NAMALWA (cell line): ENCODE data around the gene CEP55.
"Not testable (repeated sequence)": the region's sequence is repeated elsewhere in the genome, so short reads cannot be mapped to it uniquely, and the experiment has no call there.

Experiments
- DNase-seq: peaks from one replicate; pipeline ENCODE4 v3.0.0-alpha.2; 2015; ENCODE audit warnings: low spot score

The CEP55 gene

DNA sequence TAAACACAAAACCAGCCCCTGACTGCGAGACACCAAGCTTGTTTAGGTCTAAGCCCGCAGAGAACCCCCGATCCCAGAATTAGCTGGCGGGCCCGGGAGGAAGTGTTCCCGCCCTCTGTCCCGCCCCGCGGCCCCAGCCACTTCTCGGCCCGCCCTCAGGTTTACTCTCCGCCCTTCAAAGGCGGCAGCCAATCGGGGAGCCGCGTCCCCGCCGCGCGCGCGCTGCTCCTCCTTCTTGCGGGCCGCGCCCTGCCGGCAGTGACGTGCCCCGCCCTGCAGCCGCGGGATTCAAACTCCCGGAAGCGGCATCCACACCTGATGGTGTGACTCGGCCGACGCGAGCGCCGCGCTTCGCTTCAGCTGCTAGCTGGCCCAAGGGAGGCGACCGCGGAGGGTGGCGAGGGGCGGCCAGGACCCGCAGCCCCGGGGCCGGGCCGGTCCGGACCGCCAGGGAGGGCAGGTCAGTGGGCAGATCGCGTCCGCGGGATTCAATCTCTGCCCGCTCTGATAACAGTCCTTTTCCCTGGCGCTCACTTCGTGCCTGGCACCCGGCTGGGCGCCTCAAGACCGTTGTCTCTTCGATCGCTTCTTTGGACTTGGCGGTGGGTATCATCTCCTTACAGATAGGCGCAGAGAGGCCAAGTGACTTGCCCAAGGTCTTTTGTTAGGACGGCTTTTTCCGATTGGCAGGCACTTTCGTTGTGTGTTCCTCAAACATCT is at the start of gene CEP55:
Gene CEP55 (plus strand): TSS at position 291 of the 720 bp plus-strand sequence. CDS start 3,440 bp downstream, outside the sequence.
- DNase-seq = peak; percentile 96

DNA sequence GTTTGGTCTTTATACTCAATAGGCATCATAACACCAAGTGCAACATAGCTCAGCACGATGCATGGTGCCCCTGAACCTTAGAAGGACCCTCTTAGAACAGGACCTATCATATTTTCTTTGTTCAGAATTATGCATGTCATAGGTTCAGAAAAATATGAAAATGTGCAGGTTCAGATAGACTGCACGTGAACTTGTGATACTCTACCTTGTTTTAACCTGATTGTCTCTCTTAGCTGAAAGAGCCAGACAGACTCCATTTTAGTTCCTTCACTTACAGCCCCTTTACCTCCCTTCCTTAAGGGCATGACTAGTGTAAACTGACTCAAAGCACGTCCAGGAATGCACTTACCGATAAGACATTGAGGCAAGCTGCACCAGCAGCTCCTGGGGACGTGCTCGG is 49.4 kb upstream of the CEP55 start:
- no peak for DNase-seq

DNA sequence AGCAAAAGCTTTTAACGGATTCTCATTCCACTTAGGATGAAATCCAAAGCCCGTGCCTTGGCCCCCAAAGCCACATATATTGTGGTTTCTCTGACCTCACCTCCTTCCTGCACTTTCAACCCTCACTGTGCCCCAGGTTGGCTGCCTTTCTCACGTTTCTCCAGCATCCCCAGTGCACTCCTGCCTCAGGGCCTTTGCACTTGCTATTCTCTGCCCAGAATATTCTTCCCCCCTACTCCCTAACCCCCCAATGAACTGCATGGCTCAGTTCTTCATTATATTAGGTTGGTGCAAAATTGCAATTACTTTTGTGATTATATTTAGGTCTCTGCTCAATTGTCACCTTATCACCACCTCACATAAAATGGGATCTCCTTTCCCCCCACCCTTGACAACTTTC is 48.4 kb upstream of the CEP55 start:
- DNase-seq = no peak

DNA sequence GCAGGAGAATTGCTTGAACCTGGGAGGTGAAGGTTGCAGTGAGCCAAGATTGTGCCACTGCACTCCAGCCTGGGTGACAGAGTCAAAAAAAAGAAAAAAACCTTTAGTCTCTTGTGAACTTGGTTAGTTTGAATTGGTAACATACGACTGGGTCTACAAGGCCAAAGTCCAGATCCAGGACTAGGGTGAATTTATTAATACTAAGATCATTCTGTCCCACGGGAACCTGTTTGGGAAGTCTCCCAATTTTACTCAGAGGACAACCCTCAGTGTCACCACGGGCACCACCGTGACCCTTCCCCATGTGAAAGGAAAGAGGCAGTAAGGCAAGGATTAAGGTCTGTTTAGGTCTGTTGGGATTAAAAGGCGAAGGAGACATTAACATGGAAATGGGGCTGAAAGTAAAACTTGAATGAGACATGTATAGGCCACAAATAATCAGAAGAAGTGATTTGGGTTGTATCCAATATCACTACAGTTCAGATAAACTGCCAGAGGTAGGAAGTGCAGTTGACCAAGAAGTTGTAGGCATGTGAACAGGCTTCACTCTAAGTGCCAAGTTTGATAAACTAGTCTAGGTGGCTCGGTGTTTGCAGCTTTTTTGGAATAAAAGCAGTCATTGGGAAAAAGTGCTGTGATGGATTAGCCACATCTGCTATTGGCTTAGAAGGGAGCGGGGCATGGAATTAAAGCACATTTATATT is 45.0 kb upstream of the CEP55 start:
- no peak for DNase-seq

DNA sequence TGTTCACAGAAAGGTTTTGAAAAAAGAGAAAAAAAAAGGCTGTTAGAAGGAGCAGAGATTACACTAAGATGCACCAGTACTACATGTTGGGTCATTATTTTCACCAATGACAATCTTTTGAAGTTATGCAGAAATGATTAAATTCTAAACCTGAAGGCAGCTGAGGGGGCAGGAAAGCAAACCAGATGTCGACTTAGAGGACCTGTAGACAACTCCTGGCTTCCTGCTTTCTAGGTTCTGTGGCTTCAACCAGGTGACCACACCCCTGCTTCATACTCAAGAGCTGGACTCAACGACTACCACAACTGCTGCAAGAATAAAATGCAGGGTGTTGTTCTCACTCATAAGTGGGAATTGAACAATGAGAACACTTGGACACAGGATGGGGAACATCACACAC is 44.3 kb upstream of the CEP55 start:
- DNase-seq = no peak

DNA sequence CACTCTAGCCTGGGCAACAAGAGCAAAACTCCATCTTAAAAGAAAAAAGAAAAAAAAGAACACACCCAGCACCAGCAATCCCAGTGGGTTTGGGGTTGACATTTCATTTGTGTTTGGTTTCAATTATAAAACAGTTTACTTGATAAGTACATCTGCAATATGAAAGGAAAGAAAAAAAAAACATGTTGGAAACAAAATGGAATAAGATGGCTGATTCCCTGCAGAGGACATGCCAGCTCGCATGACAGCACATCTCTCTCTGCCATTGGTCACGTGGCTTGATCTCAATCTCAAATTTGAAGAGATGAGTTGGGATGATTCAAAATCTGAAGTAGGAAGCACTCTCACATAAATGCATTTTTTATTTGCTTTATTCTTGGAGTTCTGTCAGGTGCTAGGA is 42.3 kb upstream of the CEP55 start:
- no peak for DNase-seq

DNA sequence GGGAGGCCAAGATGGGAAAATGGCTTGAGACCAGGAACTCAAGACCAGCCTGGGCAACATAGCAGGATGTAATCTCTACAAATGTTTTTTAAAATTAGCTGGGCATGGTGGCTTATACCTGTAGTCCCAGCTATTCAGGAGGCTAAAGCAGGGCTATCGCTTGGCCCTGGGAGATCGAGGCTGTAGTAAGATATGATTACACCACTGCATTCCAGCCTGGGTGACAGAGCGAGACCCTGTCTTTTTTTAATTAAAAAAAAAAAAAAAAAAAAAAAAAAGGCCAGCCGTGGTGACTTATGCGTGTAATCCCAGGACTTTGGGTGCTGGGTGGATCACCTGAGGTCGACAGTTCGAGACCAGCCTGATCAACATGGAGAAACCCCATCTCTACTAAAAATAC is 41.7 kb upstream of the CEP55 start:
- DNase-seq = no peak

DNA sequence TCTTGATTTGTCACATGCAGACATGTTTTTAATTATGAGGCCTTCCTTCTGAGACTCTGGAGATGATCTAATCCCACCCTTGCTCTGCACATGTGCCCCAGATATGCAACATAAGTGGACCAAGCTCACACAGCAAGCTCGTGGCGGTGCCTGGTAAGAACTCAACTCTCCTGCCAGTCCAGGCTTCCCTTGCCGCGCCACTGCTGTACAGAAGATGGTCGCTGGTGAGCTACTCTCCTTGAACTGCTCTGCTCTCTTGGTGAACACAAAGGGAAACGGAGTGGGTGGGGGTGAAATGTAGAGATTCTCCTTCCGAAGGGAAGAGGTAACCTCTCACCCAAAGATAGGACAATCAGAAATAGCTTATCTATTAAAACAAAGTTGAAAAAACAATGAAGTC is 39.9 kb upstream of the CEP55 start:
- no peak for DNase-seq

DNA sequence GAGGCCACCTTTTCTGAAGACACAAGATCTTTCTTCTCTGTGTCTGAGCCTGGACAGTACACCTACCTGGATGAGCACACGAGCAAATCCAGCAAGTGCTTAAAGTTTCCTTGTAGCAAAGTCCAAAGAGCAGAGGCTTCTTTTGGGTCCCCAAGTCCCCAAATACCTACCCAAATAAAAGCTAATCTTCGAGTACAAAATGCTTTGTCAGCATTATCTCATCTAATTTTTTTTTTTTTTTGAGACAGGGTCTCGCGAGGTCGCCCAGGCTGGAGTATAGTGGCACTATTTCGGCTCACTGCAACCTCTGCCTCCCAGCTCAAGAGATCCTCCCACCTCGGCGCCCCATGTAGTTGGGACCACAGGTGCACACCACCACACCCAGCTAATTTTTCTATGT is 38.9 kb upstream of the CEP55 start:
- DNase-seq = no peak

DNA sequence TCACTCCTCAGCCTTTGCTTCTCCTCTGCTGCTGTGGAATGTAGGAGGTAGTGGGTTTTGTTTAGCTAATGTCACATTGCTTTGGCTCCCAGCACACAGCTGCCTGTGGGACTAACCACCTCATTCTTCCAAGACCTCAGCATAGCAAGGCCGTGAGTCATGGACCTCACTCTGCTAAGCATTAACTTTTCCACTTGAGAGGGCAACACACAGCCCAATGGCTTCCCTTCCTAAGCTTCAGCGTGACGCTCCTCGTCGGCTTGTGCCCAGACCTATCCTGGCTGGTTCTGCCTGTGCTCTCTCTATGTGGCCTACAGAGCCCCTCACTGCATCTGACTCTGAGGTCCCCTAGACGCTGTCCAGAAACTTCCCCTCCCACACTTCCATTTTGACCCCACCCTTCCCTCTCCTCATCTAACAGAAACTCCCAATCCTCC is 37.6 kb upstream of the CEP55 start:
- DNase-seq = no peak

DNA sequence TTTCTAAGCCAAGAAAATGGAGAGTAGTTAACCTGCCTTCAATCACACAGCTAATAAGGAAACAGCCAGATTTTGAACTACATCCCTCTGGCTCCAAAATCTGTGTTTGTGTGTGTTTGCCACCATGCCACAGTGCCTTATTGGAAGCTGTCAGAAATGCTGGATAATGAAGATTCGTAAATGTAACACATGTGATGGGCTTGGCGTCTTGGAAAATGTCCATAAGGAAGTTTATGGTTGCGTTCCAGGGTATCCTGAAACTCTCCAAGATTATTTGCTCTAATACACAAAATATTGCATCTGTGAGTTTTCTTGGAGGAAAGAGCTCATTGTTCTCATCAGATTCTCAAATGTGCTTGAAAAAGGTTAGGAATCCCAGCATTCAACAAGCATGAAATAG is 36.9 kb upstream of the CEP55 start:
- no peak for DNase-seq

DNA sequence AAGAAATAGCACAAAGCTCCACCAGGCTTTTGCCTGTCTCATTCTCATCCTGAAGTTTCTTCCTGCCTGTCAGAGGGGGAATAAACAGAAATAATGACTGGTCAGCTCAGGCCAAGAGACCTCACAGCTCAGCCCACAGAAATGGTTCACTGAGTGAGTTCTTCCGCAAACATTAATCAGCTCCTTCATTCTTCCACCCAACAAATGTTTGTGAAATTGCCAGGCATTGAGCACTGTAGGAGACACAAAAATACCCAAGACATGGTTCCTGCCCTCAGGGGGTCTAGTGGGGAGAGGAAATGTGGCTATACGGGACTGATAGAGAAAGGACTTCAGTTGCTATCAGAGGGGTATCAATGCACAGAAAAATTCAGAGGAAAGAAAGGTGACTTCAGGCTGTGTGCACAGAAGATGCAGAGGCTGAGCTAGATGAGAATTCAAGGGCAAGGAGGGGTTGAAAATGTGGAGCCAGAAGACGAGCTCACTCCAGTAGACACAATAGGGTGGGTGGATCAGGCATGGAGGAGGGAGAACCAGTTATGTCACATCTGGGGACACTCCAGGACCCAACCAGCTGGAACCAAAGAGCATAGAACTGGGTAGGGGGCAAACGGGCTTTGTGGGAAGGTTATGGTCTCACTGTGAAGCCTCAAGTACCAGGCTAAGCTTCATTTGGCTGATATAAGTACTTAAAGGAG is 35.2 kb upstream of the CEP55 start:
- no peak for DNase-seq

DNA sequence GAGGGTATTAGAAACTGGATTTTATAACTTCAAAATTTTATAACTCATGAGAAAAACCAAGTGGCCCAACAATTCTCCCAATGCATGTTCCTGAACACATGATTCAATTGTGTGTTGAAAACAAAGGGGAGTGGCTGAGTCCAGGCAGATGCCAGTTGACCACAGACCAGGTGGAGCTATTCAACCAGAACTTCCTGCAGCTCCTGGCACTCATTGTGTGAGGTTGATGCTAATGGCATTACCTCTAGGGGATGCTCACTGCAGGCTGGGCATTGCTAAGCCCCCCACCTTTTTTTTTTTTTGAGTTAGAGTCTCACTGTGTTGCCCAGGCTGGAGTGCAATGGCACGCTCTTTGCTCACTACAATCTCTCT is 34.6 kb upstream of the CEP55 start:
- peak; percentile 48 for DNase-seq

DNA sequence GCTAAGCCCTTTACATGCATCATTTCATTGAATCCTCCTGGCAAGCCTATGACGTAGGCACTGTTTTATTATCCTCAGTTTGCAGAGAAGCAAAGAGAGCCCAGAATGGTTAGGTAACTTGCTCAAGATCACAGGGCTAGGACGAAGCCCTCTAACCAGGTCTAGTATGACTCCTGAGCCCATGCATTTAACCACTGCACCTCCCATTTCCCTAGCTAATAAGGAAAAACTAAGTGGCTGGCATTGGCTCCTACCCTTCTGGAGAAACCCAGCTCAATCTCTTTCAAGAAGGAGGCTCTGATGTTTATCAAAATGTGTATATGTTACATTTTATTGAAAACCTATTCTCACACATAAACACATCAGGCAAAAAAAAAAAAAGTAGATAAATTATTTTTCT is 34.0 kb upstream of the CEP55 start:
- no peak for DNase-seq

DNA sequence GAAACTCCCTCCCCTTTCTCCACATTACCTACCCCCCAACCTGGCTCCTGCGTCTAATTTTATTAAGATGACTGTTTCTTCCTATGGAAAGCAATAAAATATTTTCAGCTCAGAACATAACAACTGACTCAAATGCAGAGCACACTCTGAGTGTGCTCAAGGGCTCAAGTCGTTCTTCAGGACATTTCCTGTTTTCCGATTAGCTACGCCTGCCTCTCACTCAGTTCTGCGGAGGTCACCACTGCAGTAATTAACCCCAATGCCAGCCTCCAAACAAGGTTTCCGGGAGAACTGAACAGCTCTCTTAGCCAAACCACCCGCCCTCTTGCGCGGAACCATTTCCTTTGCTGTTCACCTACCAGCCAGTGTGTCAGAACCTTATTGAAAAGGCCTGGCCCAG is 33.5 kb upstream of the CEP55 start:
- DNase-seq = no peak

DNA sequence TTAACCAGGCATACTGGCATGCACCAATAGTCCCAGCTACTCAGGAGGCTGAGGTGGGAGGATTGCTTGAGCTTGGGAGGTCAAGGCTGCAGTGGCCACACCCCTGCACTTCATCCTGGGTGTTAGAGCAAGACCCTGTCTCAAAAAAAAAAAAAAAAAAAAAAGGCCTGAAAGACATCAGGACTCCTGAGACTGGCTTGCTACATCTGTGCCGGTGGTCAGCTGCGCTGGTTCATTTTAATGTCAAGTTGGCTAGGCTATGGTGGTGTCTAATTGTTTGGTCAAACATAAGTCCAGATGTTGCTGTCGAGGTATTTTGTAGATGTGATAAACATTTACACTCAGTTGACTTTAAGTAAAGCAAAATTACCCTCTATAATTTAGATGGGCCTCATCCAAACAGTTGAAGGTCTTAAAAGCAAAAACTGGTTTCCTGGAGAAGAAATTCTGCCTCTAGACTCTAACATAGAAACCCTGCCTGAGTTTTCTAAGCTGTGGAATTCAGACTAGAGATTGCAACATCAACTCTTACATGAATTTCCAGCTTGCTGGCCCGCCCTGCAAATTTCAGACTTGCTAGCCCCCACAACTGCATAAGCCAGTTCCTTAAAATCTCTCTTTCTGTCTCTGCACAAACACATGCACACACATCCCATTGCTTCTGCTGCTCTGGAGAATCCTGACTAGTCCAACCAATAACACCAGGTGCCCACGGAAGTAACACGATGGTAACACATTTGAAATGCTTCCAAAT is 32.5 kb upstream of the CEP55 start:
- no peak for DNase-seq

DNA sequence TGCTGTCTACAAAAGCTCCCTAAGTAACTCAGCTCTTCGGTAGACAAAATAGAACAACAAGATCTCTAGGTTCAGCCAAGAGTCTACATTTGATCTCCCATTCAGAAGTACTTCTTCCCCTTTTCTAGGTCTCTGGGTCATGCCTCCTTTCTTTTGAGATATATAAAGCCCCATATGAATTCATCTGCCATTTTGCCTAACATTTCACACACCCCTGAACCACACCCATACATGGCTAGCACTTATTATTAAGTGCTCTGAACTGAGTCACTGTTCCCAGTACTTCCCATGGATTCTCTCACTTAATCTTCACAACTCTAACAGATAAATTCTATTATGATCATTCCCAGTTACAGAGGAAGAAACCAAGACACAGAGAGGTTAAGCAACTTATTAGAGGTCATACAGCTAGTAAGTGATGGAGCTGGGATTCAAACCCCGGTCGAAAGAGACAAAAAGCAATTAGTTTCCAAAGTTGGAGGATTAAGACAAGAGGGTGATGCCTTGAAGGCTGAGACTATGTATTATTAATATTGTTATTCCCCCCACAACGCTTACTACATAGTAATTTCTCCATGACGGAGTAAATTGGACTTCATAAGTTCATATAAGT is 31.5 kb upstream of the CEP55 start:
- DNase-seq = no peak

DNA sequence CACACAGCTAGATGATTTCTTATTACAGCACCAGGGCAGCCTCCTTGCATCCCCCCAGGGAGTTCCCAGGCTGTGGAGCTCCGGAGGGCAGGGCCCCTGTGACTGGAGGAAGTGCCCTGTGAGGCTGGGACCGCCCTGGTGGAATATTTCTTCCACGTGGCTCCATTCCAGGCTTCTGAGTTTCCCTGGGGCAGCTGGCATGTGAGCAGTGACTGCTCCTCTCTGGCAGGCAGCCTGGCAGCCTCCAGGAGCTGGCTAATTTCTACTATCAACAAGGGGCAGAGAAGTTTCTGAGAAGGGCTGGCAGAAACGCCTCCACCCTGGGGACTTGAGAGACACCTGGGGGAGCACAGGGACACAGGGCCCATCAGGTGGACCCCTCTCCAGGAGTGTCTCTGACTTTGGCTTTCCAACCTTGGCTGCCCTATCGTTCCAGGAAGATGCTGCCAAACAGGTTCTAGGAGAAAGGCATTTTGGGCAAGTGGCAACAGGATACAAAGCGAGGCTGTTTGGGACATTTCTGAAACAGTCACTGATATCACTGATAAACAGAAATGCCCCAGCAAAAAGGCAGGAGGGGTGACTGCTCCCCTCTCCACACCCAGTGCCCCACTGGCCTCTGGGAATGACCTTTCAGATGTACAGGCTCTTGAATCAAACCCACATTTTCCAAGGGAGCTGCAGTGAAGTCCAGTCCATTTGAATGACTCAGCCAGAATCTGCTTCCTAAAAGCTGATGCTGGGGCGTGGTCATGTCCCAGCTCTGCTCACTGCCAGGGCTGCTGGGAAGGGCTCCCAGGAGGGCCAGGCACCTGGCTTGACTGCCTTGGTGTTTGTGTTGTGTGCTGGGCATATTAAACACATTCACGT is 30.4 kb upstream of the CEP55 start:
- DNase-seq = no peak

DNA sequence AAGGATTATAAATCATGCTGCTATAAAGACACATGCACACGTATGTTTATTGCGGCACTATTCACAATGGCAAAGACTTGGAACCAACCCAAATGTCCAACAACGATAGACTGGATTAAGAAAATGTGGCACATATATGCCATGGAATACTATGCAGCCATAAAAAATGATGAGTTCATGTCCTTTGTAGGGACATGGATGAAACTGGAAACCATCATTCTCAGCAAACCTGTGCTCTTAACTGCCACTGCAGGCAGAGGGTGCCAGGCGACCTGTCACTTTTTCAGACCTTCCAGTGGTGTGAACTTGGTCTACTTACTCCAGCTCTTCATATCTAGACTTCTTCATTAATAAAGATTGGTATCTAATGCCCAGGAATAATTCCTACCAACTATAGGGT is 28.8 kb upstream of the CEP55 start:
- DNase-seq = not testable (repeated sequence)

DNA sequence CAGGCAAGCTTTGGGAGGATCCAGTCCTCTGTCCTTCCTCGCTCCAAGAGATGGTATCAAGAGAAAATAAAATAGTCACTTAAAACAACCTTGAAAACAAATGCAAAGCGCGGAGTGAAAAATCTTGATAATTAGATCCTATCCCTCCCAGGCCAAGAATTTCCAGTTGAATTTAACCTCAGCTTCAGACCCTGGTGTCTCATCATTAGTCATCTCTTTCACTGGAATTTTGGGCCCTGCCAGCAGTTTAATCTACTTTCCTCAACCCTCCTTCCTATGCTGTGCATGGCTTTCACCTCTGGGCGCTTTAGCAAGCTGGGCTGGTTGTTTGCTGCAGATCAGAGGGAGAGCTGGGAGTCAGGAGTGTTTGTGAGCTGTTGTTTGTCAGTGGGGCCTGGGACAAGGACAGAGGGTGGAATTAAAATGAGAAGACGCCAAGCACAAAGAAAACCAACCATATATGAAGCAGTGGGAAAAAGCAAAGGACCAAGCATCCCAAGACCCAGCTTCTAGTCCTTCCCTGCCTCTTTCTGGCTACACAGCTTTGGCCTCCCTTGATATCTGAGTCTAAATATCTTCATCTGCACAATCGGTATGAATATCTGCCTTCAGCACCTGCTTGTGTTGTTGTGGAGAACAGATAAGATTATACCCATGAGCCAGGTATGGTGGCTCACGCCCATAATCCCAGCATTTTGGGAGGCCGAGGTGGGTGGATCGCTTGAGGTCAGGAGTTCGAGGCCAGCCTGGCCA is 27.8 kb upstream of the CEP55 start:
- DNase-seq = no peak
